GM18502 (cell line): ENCODE results near the gene PRKAG2.
A peak's percentile ranks its signal among the peaks of the same experiment; 100 is the strongest.

Source experiments
- ATAC-seq: cut with Tn5 transposase; IDR thresholded peaks from one replicate; pipeline ENCODE4 v1.9.1; 2021; ENCODE audit warnings: mild to moderate bottlenecking; ENCODE audit not compliant: unreplicated experiment, poor library complexity

PRKAG2 gene

GRCh38 chr7:151518947-151519764 is 357.8 kb downstream of the PRKAG2 start:
- peak; percentile 56 for ATAC-seq

DNA sequence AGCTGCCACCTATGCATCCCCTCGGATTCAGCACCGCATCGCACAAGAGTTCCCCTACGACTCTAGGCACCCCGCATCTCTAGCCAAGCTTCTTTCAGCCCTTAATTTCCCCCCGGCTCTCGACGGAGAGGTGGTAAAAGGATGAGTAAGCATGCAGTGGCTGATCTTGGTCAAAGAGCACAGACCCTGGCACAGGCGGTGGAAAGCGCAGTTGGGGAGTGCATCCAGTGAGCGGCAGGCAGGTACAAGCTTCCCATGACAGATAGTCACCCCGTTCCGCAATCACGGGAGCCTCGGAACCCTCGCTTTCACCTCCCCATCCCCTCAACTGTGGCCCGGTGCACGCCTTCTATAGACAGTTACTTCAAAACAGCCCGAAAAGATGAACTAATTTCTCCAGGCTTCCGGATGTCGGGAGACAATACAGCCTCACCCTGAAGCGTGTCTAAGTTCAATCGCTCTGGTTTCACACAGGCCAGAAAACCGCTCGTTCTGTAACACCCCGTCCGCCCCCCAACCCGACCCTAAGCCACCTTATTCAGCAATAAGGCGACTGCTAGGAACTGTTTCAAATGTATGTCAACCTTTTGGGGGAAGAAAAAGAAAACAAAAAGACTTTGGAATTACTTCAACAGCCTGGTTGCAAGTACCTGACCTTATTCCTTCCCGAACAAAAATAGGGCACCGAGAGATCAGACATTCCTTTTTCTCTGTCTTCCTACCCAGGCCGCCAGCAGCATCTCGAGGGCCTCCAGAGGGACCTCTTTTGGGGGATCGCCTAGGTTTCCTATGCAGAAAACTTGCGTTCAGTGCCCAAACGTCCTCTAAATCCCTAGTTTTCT is 358.6 kb downstream of the PRKAG2 start:
- no peak for ATAC-seq

GRCh38 chr7:151517601-151518104 is 359.3 kb downstream of the PRKAG2 start:
- ATAC-seq = no peak

DNA sequence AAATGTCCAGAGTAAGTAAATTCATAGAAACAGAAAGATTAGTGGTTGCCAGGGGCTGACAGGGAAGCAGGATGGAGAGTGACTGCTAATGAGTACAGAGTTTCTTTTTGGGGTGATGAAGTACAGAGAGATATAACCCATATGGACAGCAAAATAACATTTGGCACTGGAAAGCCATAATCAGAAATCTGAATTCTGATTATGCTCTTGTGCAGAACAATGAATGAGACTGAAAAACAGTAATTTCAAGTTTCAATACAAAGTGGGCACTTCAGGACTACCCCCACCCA is 361.7 kb downstream of the PRKAG2 start:
- ATAC-seq = no peak

GRCh38 chr7:151514461-151515275 is 362.2 kb downstream of the PRKAG2 start:
- ATAC-seq = no peak

- no peak for ATAC-seq
Measured at GRCh38 chr7:151513133-151513532, 363.8 kb downstream of the PRKAG2 start.

- no peak for ATAC-seq
Measured at GRCh38 chr7:151512353-151512752, 364.6 kb downstream of the PRKAG2 start.

DNA sequence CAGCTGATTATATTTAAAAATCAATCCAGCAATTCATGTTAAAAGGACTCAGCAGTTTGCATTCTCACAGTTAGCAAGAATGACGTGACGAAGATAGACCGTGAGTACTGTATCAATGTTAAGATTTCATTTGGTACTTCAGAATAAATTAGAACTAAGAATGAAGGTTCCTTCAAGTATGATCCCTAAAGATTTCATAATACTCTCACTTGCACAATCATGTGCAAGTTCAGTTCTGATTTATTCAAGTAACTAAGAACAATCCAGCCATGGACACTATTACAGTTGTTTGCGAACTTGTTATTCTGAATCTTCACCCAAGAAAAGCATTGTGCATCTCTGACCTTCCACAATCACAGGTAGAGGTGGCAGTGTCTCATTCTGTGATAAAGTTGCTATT is 365.0 kb downstream of the PRKAG2 start:
- no peak for ATAC-seq

DNA sequence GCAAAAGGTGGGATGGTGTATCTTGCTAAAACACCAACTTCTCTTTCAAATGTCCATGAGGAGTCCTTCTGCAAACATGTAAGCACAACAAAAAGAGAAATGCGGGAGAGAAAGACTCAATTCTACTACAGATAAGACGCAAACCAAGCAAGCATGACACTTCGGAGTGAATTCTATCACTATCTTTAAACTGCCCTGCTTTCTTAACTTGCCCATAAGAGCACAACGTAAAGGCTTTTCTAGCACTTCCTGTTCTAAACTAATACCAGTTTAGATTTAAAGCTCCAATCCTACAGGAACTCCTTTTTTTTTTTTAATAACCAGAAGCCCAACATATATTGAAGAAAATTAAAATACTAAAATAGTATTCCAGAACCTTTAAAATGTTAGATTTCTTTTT is 365.6 kb downstream of the PRKAG2 start:
- no peak for ATAC-seq

DNA sequence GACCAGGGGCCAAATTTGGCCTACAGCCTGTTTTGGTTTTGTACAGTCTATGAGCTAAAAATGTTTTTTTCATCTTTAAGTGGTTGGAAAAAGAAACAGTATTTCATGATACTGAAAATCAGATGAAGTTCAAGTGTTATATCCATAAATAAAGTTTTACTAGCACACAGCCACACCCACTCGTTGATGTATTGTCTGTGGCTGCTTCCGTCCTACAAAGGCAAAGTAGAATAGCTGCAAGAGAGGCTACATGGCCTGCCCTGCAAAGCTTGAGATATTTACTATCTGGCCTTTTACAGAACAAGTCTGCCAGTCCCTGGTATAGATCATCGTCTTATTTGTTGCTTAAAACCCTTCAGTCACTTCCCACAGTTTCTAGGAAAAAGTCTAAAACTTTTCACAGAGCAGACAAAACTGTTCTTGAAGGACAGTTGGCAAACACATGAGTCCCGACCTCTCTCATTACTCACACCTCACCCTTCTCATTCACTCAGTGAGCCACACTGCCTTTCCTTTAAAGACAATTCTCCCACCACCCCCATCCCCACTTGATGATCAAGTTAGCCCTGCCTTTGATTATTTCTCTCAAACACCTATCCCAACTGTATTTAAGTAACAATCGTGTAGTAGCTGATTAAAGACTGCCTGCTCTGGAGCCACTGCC is 367.1 kb downstream of the PRKAG2 start:
- ATAC-seq = no peak

- ATAC-seq = no peak
Measured at GRCh38 chr7:151508991-151509390, 367.9 kb downstream of the PRKAG2 start.

DNA sequence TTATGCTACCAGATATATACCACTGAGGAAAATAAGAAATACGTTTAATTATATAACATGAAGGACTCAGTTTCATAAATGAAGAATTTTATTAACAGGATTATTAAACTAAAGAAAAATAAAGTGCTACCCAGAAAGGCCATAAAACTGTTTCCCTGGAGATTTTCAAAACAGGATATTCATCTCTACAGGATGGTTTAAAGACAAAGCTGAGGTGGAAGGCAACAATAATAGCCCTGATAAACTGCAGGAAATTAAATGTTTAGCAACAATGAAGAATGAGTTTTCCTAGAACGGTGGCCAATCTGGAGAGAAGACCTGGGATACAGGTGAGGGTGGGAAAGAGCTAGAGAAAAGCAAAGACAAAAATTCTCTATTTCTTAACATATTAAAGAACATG is 369.1 kb downstream of the PRKAG2 start:
- no peak for ATAC-seq

- no peak for ATAC-seq
Measured at GRCh38 chr7:151506901-151507382, 370.0 kb downstream of the PRKAG2 start.
